Heart left ventricle (tissue), 13 donors: ENCODE data around the gene KRT86.
"Not testable (repeated sequence)": the region's sequence is repeated elsewhere in the genome, so short reads cannot be mapped to it uniquely, and the experiment has no call there.

ENCODE experiments used
- CTCF ChIP-seq, 12 donors: fragments of 200-600 bp; sonication (generic) in 4 of 12; IDR thresholded peaks; one replicate each; pipeline versions ENCODE4 v1.5.0 to v1.8.0; 2018 to 2022; ENCODE audit warnings: antibody characterized with exemption in 12 of 12, mild to moderate bottlenecking in 5 of 12
- POLR2A ChIP-seq, 2 donors: fragments of 450-650 bp; IDR thresholded peaks; one replicate each; pipeline ENCODE4 v1.6.1; 2017; ENCODE audit warnings: antibody characterized with exemption in 2 of 2, mild to moderate bottlenecking in 2 of 2, moderate library complexity in 2 of 2
- donor health status: ischemic (EF 13 %, LVEDD 7.1; RV severe dilation, severe dysfunction).
- donor health status: DM: no; HTN: yes; CAD: no.
- donor health status: DM: no; HTN: no; CAD: no.
- donor health status: ischemic (EF 25% LVEDD 6.9; RV normal size, moderate dysfunction).
- donor health status: ischemic (EF 25% LVEDD 5.7; RV mildly dilated, moderate dysfunction).
- donor health status: ischemic (EF 35%, LVEDD 5.7; RV mildly dilated, moderate dysfunction).
- donor health status: nonischemic (EF 11% LVEDD 7.7; RV severe dilation, severe dysfunction).
- donor health status: DM: yes; HTN: yes; CAD: no.
- donor health status: PGD.
- donor health status: ischemic (EF 29% LVEDD 5.4; RV normal size, mild dysfunction).
- donor health status: nonischemic (EF 23%, LVEDD 6.1; RV moderate dilation, normal function).

GRCh38 chr12:52315721-52316120 lies 41.3 kb downstream of the KRT86 start:
- not testable (repeated sequence) for TF ChIP-seq POLR2A (IDR thresholded peaks at IDR 0.05)
- TF ChIP-seq CTCF (IDR thresholded peaks at IDR 0.05) = peak in 5 of 12 donors; percentile 7 to 19 (median 13)
